Bronchial epithelial cell (primary cell): Measurements from ENCODE around the gene MGLL. TPM values are rescaled to one million over a fixed set of nuclear protein-coding genes. Genes with fewer than 3 reads are reported as not detected.

Experiments
- DNase-seq: peaks from one replicate; pipeline ENCODE4 v3.0.0-alpha.2; 2010; ENCODE audit warnings: low read depth
- FAIRE-seq: peaks from 2 replicates; lab custom pipeline; 2011; peaks lifted over from hg19 to GRCh38; lab: Jason Lieb, UNC
- H3K27me3 ChIP-seq: 2 replicates; pipeline ENCODE4 v1.5.1; 2011; ENCODE audit warnings: low read length; ENCODE audit not compliant: control insufficient read depth, insufficient read depth
- H3K36me3 ChIP-seq: 2 replicates; pipeline ENCODE4 v1.5.1; 2011; ENCODE audit warnings: low read length; ENCODE audit not compliant: control insufficient read depth, insufficient read depth
- H3K4me3 ChIP-seq: 2 replicates; pipeline ENCODE4 v1.5.1; 2011; ENCODE audit warnings: mild to moderate bottlenecking, low read depth, low read length, control low read depth
- total RNA-seq: library from RNA; depleted of rRNA; stranded (reverse); fragments of >200 nt; gene quantifications from 2 replicates; pipeline ENCODE4 v1.2.1, GENCODE V29; 2014
- TF ChIP-seq, protein P1 (sequence below): IDR thresholded peaks from 2 replicates; pipeline ENCODE4 v1.5.1; 2011; ENCODE audit warnings: mild to moderate bottlenecking, moderate library complexity, low read length, control low read depth, inconsistent platforms; ENCODE audit not compliant: insufficient read depth, severe bottlenecking

MGLL gene
- total RNA-seq, 1 donor from 2014 or later, result 25.5 TPM

- DNase-seq (no peak), FAIRE-seq (no peak)
- H3K4me3 ChIP-seq, result no peak overlapping the region
- TF ChIP-seq, protein P1, sequence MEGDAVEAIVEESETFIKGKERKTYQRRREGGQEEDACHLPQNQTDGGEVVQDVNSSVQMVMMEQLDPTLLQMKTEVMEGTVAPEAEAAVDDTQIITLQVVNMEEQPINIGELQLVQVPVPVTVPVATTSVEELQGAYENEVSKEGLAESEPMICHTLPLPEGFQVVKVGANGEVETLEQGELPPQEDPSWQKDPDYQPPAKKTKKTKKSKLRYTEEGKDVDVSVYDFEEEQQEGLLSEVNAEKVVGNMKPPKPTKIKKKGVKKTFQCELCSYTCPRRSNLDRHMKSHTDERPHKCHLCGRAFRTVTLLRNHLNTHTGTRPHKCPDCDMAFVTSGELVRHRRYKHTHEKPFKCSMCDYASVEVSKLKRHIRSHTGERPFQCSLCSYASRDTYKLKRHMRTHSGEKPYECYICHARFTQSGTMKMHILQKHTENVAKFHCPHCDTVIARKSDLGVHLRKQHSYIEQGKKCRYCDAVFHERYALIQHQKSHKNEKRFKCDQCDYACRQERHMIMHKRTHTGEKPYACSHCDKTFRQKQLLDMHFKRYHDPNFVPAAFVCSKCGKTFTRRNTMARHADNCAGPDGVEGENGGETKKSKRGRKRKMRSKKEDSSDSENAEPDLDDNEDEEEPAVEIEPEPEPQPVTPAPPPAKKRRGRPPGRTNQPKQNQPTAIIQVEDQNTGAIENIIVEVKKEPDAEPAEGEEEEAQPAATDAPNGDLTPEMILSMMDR, result no peak
- H3K27me3 ChIP-seq, result no peaks in the 10 kb centered on the region
- peaks cover 3% of the 10 kb centered on the region for H3K36me3 ChIP-seq
Observed at GRCh38 chr3:127748754-127749327, 73.5 kb downstream of the MGLL start.

DNA sequence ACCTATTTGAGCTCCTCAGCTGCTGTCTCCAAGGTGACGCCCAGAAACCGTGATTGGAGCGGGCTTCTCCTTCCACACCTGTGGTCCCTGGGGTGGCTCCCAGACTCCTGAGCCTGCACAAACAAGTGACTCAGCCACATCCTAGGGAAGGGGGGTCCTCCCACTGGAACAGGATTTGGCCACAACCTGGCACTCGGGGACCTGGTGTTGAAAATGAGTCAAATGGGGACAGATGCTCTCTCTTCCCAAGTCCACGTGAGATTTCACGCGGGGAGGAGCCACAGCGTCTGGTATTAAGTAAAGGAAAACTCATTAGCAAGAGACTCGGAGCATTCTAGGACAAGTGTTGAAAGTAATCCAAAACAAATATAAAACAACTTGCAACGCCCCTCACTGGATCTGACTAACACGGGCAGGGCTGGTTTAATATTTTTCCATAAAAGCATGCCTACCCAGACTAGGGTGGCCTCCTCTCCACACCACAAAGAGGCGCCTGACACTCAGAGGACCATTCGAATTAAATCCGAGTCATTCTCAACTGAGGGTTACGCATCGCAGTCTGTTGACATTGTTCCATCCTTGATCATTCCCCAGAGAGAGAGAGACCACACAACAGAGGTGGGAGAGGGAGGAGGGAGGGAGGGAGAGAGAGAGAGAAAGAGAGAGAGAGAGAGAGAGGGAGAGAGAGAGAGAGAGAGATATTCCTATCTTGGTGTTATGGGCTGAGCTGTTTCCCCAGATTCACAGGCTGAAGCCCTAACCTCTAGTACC is 74.4 kb downstream of the MGLL start:
- Histone ChIP-seq H3K36me3 (peaks cover 3% of the 10 kb centered on the region), H3K4me3 (no peak overlapping the region), H3K27me3 (no peaks in the 10 kb centered on the region)
- TF ChIP-seq, protein P1, result no peak
- DNase-seq (peak; percentile 86), FAIRE-seq (no peak)

DNA sequence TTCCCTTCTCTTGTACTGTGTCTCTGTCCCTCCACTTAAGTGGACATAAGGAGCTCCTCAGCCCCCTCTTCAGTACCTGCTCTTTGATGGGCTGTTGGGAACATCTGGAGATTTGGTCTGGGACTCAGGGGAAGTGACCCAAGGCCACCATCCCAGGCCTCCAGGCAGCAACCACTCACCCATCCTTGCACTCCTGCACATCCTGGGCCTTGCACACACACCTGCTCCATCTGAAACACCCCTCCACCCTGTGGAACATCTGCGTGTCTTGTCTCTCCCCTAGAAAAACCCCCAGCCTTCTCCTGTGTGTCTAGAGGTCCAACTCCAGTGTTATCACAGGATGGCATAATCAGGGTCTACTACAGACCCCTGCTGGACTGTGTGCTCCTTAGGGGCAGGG is 75.2 kb downstream of the MGLL start:
- Histone ChIP-seq H3K36me3 (peaks cover 3% of the 10 kb centered on the region), H3K4me3 (no peak overlapping the region), H3K27me3 (no peaks in the 10 kb centered on the region)
- DNase-seq (no peak), FAIRE-seq (no peak)
- TF ChIP-seq, protein P1, result no peak

- H3K27me3 ChIP-seq, result no peaks in the 10 kb centered on the region
- TF ChIP-seq, protein P1, result peak; percentile 56
- no peak overlapping the region for H3K4me3 ChIP-seq
- H3K36me3 ChIP-seq, result peaks cover 3% of the 10 kb centered on the region
- DNase-seq, result peak; percentile 47
- FAIRE-seq, result no peak
Observed at GRCh38 chr3:127746400-127747057, 75.8 kb downstream of the MGLL start.

- TF ChIP-seq, protein P1, result no peak
- no peak for FAIRE-seq
- no peak for DNase-seq
- peaks cover 3% of the 10 kb centered on the region for H3K36me3 ChIP-seq
- no peaks in the 10 kb centered on the region for H3K27me3 ChIP-seq
- no peak overlapping the region for H3K4me3 ChIP-seq
Observed at GRCh38 chr3:127745656-127746399, 76.5 kb downstream of the MGLL start.
